Measurements from ENCODE around the gene UBE2L3.
"Not testable (repeated sequence)": the region's sequence is repeated elsewhere in the genome, so short reads cannot be mapped to it uniquely, and the experiment has no call there.

UBE2L3 gene

GRCh38 chr22:21603973-21604372, 36.5 kb downstream of the UBE2L3 start:
- H3K4me3 Mint-ChIP-seq: no peak overlapping the region
- H3K9me3 Mint-ChIP-seq: no peaks in the 10 kb centered on the region
- H3K4me1 Mint-ChIP-seq (ENCODE audit: low read depth): peaks cover 56% of the 10 kb centered on the region
- H3K27me3 Mint-ChIP-seq: no peaks in the 10 kb centered on the region
- intact Hi-C loops (cut with micrococcal nuclease): no loop called here
- peaks cover 47% of the 10 kb centered on the region for H3K36me3 Mint-ChIP-seq (ENCODE audit: low read depth)
- peak overlapping the region; percentile 27 for H3K27ac Mint-ChIP-seq

- Mint-ChIP-seq H3K27ac (no peak overlapping the region), H3K4me3 (no peak overlapping the region), H3K4me1 (ENCODE audit: low read depth) (peaks cover 49% of the 10 kb centered on the region), H3K9me3 (no peaks in the 10 kb centered on the region), H3K36me3 (ENCODE audit: low read depth) (peaks cover 54% of the 10 kb centered on the region), H3K27me3 (no peaks in the 10 kb centered on the region)
- intact Hi-C loops (cut with micrococcal nuclease): no loop called here
Observed at GRCh38 chr22:21605887-21606564, 38.5 kb downstream of the UBE2L3 start.

DNA sequence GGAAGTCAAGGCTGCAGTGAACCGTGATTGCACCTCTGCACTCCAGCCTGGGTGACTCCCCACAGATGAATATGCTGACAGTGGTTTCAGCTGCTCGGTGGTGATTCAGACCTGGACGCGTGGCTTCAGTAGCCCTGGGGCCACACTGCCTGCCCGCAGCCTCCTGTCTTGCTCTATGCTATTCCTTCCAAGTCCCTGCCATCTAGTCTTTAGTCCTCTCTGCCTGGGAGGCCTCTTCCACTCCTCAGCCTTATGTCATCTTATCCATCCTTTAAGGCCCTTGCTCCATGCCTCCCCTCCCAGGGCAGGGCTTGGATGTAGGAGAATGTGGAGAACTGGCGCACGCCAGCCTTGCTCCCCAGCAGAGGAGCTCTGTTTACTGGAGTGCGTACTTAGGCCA, 39.3 kb downstream of the UBE2L3 start:
- Mint-ChIP-seq H3K4me1 (ENCODE audit: low read depth) (peaks cover 54% of the 10 kb centered on the region), H3K27me3 (no peaks in the 10 kb centered on the region), H3K4me3 (no peak overlapping the region), H3K36me3 (ENCODE audit: low read depth) (peaks cover 62% of the 10 kb centered on the region), H3K27ac (peak overlapping the region; percentile 11), H3K9me3 (no peaks in the 10 kb centered on the region)
- intact Hi-C loops (cut with micrococcal nuclease): no loop called here

DNA sequence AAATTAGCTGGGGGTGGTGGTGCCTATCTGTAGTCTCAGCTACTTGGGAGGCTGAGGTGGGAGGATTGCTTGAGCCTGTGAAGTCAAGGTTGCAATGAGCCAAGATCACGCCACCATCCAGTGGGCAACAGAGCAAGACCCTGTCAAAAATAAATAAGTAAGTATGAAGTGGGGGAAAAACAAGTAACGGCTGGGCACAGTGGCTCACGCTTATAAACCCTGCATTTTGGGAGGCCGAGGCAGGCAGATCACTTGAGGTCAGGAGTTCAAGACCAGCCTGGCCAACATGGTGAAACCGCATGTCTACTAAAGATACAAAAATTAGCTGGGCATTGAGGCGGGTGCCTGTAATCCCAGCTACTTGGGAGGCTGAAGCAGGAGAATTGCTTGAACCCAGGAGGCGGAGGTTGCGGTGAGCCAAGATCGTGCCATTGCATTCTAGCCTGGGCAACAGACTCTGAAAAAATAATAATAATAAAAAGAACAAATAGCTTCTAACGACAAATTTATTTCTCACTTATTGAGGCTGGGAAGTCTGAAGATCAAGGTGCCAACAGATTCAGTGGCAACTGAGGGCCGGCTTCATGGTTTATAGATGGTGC, 42.1 kb downstream of the UBE2L3 start:
- H3K9me3 Mint-ChIP-seq; intact Hi-C loops (cut with micrococcal nuclease); H3K27me3 Mint-ChIP-seq; H3K27ac Mint-ChIP-seq; H3K4me3 Mint-ChIP-seq: not testable (repeated sequence)
- Mint-ChIP-seq H3K4me1 (ENCODE audit: low read depth) (peaks cover 49% of the 10 kb centered on the region), H3K36me3 (ENCODE audit: low read depth) (peaks cover 80% of the 10 kb centered on the region)

DNA sequence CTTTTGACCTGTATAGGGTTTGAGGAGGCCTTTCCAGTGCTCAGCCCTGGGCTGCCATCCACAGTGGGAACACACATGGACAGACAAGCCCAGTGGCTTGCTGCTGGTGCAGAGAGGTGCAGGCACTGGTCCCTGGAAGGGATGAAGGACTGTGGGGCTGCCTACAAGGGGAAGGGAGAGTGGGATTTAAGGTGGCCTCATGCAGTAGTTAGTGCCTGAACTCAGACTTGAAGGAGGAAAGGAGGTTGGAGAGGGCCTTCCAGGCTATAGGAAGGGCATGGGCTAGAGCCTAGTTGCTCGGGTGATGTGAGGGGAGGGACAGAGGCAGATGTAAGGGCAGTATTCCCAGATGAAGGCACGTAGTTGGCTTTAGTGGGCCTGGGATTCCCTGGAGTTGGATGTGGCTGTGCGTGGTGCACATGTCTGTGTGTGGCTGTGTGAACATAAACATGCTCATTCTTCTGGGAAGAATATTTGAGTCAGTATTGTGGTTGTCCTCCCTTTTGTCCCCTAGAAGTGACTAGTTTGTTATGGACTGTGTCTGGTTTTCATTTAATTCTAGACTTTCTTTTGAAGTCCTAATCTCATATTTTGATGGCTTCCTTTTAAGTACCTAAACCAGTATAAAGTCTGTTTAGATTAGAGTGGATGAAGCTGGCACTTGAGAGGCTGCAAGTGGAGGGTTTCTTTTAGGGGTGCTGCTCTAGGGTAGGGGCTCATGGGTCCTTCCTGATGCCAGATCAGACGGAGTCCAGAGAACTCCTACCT, 43.9 kb downstream of the UBE2L3 start:
- Mint-ChIP-seq H3K4me3 (no peak overlapping the region), H3K27me3 (no peaks in the 10 kb centered on the region), H3K27ac (no peak overlapping the region), H3K36me3 (ENCODE audit: low read depth) (peaks cover 86% of the 10 kb centered on the region), H3K4me1 (ENCODE audit: low read depth) (peaks cover 41% of the 10 kb centered on the region), H3K9me3 (no peaks in the 10 kb centered on the region)
- intact Hi-C loops (cut with micrococcal nuclease): no loop called here

- Mint-ChIP-seq H3K36me3 (ENCODE audit: low read depth) (peaks cover 93% of the 10 kb centered on the region), H3K4me3 (no peak overlapping the region), H3K9me3 (no peaks in the 10 kb centered on the region), H3K4me1 (ENCODE audit: low read depth) (peaks cover 33% of the 10 kb centered on the region), H3K27ac (no peak overlapping the region), H3K27me3 (no peaks in the 10 kb centered on the region)
- intact Hi-C loops (cut with micrococcal nuclease): no loop called here
Observed at GRCh38 chr22:21612858-21613257, 45.3 kb downstream of the UBE2L3 start.

DNA sequence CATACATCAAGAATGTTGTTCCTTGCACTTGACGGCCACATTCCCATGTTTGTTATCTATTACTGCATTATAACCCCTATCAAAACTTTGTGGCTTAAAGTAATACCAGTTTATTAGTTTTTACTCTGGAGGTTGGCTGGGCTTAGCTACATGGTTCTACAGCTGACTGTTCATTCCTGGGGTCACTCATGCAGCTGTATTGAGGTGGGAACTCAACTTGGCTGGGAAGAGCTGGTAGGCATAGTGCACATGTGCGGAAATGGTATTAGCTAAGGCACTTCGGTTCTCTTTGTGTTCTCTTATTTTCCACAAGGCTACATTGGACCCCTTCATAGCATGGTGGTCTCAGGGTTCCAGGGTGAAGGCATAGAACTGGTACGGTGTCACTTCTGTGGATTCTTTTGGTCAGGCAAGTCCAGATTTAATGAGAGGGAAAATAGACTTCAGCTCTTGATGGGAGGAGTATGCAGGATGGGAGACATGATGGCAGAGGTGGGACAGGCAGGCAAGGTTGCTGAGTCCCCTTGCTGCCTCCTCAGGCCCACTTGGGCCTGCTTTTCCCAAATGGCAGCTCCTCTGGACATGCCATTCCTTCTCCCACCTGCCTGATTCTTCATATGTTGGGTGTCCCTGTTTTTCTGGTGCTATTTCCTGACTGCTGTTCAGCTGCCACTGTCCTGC, 46.2 kb downstream of the UBE2L3 start:
- no peak overlapping the region for H3K4me3 Mint-ChIP-seq
- peaks cover 33% of the 10 kb centered on the region for H3K4me1 Mint-ChIP-seq (ENCODE audit: low read depth)
- no peaks in the 10 kb centered on the region for H3K9me3 Mint-ChIP-seq
- H3K27me3 Mint-ChIP-seq: no peaks in the 10 kb centered on the region
- H3K36me3 Mint-ChIP-seq (ENCODE audit: low read depth): peaks cover 98% of the 10 kb centered on the region
- intact Hi-C loops (cut with micrococcal nuclease): no loop called here
- H3K27ac Mint-ChIP-seq: no peak overlapping the region

- H3K27ac Mint-ChIP-seq: no peak overlapping the region
- H3K36me3 Mint-ChIP-seq (ENCODE audit: low read depth): peaks cover 98% of the 10 kb centered on the region
- intact Hi-C loops (cut with micrococcal nuclease): no loop called here
- H3K9me3 Mint-ChIP-seq: no peaks in the 10 kb centered on the region
- no peaks in the 10 kb centered on the region for H3K27me3 Mint-ChIP-seq
- H3K4me3 Mint-ChIP-seq: no peak overlapping the region
- peaks cover 50% of the 10 kb centered on the region for H3K4me1 Mint-ChIP-seq (ENCODE audit: low read depth)
Observed at GRCh38 chr22:21615731-21616130, 48.2 kb downstream of the UBE2L3 start.

DNA sequence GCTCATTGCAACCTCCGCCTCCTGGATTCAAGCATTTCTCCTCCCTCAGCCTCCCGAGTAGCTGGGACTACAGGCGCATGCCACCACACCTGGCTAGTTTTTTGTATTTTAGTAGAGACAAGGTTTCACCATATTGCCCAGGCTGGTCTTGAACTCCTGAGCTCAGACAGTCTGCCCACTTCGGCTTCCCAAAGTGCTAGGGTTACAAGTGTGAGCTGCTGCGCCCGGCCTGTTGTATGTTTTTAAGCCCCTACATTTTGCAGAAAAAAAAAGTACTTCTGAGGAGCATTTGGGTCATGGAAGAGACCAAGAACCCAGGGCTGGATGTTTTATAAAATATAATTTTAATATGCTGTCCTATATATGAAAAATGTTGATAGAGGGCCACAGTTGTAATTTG, 49.8 kb downstream of the UBE2L3 start:
- intact Hi-C loops (cut with micrococcal nuclease); H3K27me3 Mint-ChIP-seq; H3K9me3 Mint-ChIP-seq; H3K4me3 Mint-ChIP-seq; H3K27ac Mint-ChIP-seq: not testable (repeated sequence)
- peaks cover 92% of the 10 kb centered on the region for H3K36me3 Mint-ChIP-seq (ENCODE audit: low read depth)
- H3K4me1 Mint-ChIP-seq (ENCODE audit: low read depth): peaks cover 58% of the 10 kb centered on the region

DNA sequence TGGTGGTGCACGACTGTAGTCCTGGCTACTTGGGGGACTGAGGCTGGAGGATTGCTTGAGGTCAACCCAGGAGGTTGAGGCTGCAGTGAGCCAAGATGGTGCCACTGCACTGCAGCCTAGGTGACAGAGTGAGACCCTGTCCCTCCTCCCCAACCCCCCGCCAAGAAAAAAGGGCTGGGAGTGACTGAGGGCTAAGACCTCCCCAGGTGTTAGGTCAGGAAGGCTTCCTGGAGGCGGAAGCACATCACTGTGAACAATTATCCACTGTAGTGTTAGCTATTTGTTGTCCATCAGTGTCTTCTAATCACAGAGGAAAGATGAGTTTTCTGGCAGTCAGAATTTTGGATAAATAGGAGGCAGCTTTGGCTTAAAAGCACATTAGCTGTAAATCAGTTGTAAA, 53.5 kb downstream of the UBE2L3 start:
- Mint-ChIP-seq H3K27me3 (no peaks in the 10 kb centered on the region), H3K27ac (peak overlapping the region; percentile 74), H3K36me3 (ENCODE audit: low read depth) (peaks cover 92% of the 10 kb centered on the region), H3K4me3 (no peak overlapping the region), H3K9me3 (no peaks in the 10 kb centered on the region), H3K4me1 (ENCODE audit: low read depth) (peaks cover 76% of the 10 kb centered on the region)
- intact Hi-C loops (cut with micrococcal nuclease): no loop called here

- Mint-ChIP-seq H3K9me3 (no peaks in the 10 kb centered on the region), H3K36me3 (ENCODE audit: low read depth) (peaks cover 92% of the 10 kb centered on the region), H3K27me3 (no peaks in the 10 kb centered on the region), H3K4me1 (ENCODE audit: low read depth) (peaks cover 84% of the 10 kb centered on the region), H3K4me3 (peak overlapping the region; percentile 57), H3K27ac (peak overlapping the region; percentile 74)
- intact Hi-C loops (cut with micrococcal nuclease): no loop called here
Observed at GRCh38 chr22:21622011-21622918, 54.8 kb downstream of the UBE2L3 start.

- intact Hi-C loops (cut with micrococcal nuclease): no loop called here
- Mint-ChIP-seq H3K36me3 (ENCODE audit: low read depth) (peaks cover 92% of the 10 kb centered on the region), H3K4me3 (peak overlapping the region; percentile 9), H3K4me1 (ENCODE audit: low read depth) (peaks cover 92% of the 10 kb centered on the region), H3K27ac (peak overlapping the region; percentile 74), H3K9me3 (no peaks in the 10 kb centered on the region), H3K27me3 (no peaks in the 10 kb centered on the region)
Observed at GRCh38 chr22:21622919-21623647, 55.6 kb downstream of the UBE2L3 start.

- Mint-ChIP-seq H3K27me3 (no peaks in the 10 kb centered on the region), H3K36me3 (ENCODE audit: low read depth) (peaks cover 92% of the 10 kb centered on the region), H3K9me3 (no peaks in the 10 kb centered on the region), H3K27ac (peak overlapping the region; percentile 74), H3K4me3 (no peak overlapping the region), H3K4me1 (ENCODE audit: low read depth) (peaks cover 95% of the 10 kb centered on the region)
- intact Hi-C loops (cut with micrococcal nuclease): no loop called here
Observed at GRCh38 chr22:21623648-21623970, 56.1 kb downstream of the UBE2L3 start.
